Measurements from ENCODE around the gene PAPOLA.

PAPOLA gene

GRCh38 chr14:96514694-96515093 is 12.5 kb downstream of the PAPOLA start:
- no peaks in the 10 kb centered on the region for H3K27me3 ChIP-seq (ENCODE audit: insufficient read depth, low read length, poor library complexity, severe bottlenecking)
- H3K9me3 ChIP-seq (ENCODE audit: insufficient read depth, low read depth, low read length), result no peaks in the 10 kb centered on the region
- H3K4me3 ChIP-seq (ENCODE audit: low read length, poor library complexity, severe bottlenecking), result no peak overlapping the region
- no peaks in the 10 kb centered on the region for H3K9me2 ChIP-seq (replicated peaks; ENCODE audit: low read depth, low read length)
- no peaks in the 10 kb centered on the region for H3F3A ChIP-seq (ENCODE audit: low read depth)
- no peak overlapping the region for H3K4me2 ChIP-seq (ENCODE audit: low read depth, low read length, poor library complexity, severe bottlenecking)
- H4K20me1 ChIP-seq (ENCODE audit: insufficient read depth, low read length, poor library complexity, severe bottlenecking), result peaks cover 100% of the 10 kb centered on the region
- peaks cover 99% of the 10 kb centered on the region for H3K79me2 ChIP-seq (ENCODE audit: insufficient read depth, low read length)
- no peaks in the 10 kb centered on the region for H3K36me3 ChIP-seq (ENCODE audit: insufficient read depth, low read length)
- H2AFZ ChIP-seq (ENCODE audit: low read length), result no peak overlapping the region
- no peak overlapping the region for H3K9ac ChIP-seq (ENCODE audit: low read depth, low read length, poor library complexity, severe bottlenecking)
- H3K4me1 ChIP-seq (ENCODE audit: insufficient read depth, low read length, poor library complexity, severe bottlenecking), result peaks cover 28% of the 10 kb centered on the region
- TF ChIP-seq, protein P1, sequence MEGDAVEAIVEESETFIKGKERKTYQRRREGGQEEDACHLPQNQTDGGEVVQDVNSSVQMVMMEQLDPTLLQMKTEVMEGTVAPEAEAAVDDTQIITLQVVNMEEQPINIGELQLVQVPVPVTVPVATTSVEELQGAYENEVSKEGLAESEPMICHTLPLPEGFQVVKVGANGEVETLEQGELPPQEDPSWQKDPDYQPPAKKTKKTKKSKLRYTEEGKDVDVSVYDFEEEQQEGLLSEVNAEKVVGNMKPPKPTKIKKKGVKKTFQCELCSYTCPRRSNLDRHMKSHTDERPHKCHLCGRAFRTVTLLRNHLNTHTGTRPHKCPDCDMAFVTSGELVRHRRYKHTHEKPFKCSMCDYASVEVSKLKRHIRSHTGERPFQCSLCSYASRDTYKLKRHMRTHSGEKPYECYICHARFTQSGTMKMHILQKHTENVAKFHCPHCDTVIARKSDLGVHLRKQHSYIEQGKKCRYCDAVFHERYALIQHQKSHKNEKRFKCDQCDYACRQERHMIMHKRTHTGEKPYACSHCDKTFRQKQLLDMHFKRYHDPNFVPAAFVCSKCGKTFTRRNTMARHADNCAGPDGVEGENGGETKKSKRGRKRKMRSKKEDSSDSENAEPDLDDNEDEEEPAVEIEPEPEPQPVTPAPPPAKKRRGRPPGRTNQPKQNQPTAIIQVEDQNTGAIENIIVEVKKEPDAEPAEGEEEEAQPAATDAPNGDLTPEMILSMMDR (conservative IDR thresholded peaks at IDR 0.05; ENCODE audit: low read length), result no peak
- no peak for TF ChIP-seq EZH2phosphoT487 (IDR thresholded peaks at IDR 0.05; ENCODE audit: borderline replicate concordance)

DNA sequence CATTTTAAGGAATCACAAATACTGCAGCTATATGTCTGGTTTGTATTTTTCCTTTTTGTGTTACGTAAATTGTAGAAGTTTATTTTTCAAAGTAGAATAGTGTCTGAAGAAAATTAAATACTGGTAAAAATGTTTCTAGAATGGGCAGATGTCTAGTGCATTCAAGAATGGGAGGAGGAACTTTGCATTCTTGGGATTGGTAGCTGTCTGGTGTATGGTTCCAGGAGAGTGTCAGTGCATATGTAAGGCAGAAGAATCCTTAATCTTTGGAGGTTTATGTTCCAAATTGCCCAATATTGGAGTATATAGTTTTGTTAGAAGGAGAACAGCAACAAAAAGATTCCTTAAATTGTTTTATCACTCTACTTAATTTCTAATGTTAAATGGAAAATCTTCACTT is 13.5 kb downstream of the PAPOLA start:
- Histone ChIP-seq H3K4me2 (ENCODE audit: low read depth, low read length, poor library complexity, severe bottlenecking) (no peak overlapping the region), H3K27me3 (ENCODE audit: insufficient read depth, low read length, poor library complexity, severe bottlenecking) (no peaks in the 10 kb centered on the region), H3K4me1 (ENCODE audit: insufficient read depth, low read length, poor library complexity, severe bottlenecking) (peaks cover 28% of the 10 kb centered on the region)

DNA sequence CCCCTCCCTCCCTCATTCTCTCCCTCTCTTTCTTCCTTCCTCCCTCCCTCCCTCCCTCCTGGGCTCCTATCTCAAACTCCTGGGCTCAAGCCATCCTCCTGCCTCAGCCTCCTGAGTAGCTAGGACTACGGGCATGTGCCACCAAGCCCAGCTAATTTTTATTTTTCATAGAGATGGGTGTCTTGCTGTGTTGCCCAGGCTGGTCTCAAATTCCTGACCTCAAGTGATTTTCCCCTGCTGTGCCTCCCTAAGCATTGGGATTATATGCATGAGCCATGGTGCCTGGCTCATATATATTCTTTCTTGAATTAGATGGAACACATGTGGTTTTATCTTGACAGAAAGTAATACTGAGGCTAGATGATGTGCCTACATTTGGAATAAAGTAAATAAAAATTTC is 14.2 kb downstream of the PAPOLA start:
- Histone ChIP-seq H4K20me1 (ENCODE audit: insufficient read depth, low read length, poor library complexity, severe bottlenecking) (peaks cover 99% of the 10 kb centered on the region), H3F3A (ENCODE audit: low read depth) (no peaks in the 10 kb centered on the region), H3K4me3 (ENCODE audit: low read length, poor library complexity, severe bottlenecking) (no peak overlapping the region), H3K4me1 (ENCODE audit: insufficient read depth, low read length, poor library complexity, severe bottlenecking) (peaks cover 24% of the 10 kb centered on the region), H3K36me3 (ENCODE audit: insufficient read depth, low read length) (peaks cover 7% of the 10 kb centered on the region), H3K4me2 (ENCODE audit: low read depth, low read length, poor library complexity, severe bottlenecking) (no peak overlapping the region), H3K27me3 (ENCODE audit: insufficient read depth, low read length, poor library complexity, severe bottlenecking) (no peaks in the 10 kb centered on the region), H3K9me3 (ENCODE audit: insufficient read depth, low read depth, low read length) (no peaks in the 10 kb centered on the region), H3K9ac (ENCODE audit: low read depth, low read length, poor library complexity, severe bottlenecking) (no peak overlapping the region), H3K9me2 (replicated peaks; ENCODE audit: low read depth, low read length) (no peaks in the 10 kb centered on the region), H3K79me2 (ENCODE audit: insufficient read depth, low read length) (peaks cover 98% of the 10 kb centered on the region), H2AFZ (ENCODE audit: low read length) (no peak overlapping the region)
- no peak for TF ChIP-seq EZH2phosphoT487 (IDR thresholded peaks at IDR 0.05; ENCODE audit: borderline replicate concordance)
- TF ChIP-seq, protein P1 (conservative IDR thresholded peaks at IDR 0.05; ENCODE audit: low read length), result no peak

More for the DNA sequence above, 13.5 kb downstream of the PAPOLA start:
- Histone ChIP-seq H2AFZ (ENCODE audit: low read length) (no peak overlapping the region), H3F3A (ENCODE audit: low read depth) (no peaks in the 10 kb centered on the region), H3K9me3 (ENCODE audit: insufficient read depth, low read depth, low read length) (no peaks in the 10 kb centered on the region), H3K9me2 (replicated peaks; ENCODE audit: low read depth, low read length) (no peaks in the 10 kb centered on the region), H3K79me2 (ENCODE audit: insufficient read depth, low read length) (peaks cover 99% of the 10 kb centered on the region), H3K9ac (ENCODE audit: low read depth, low read length, poor library complexity, severe bottlenecking) (no peak overlapping the region), H3K4me3 (ENCODE audit: low read length, poor library complexity, severe bottlenecking) (no peak overlapping the region), H3K36me3 (ENCODE audit: insufficient read depth, low read length) (peaks cover 3% of the 10 kb centered on the region), H4K20me1 (ENCODE audit: insufficient read depth, low read length, poor library complexity, severe bottlenecking) (peaks cover 100% of the 10 kb centered on the region)
- TF ChIP-seq, protein P1 (conservative IDR thresholded peaks at IDR 0.05; ENCODE audit: low read length), result no peak
